Measurements from ENCODE around the gene ZNF683. TPM values are rescaled to one million over a fixed set of nuclear protein-coding genes. Genes with fewer than 3 reads are reported as not detected.

ZNF683 gene
- polyA plus RNA-seq, 1 donor (not counting 4 experiments of a cell fraction or from before 2014, with no cell fraction given) = not detected

GRCh38 chr1:26314501-26314900, 58.0 kb downstream of the ZNF683 start:
- no peaks in the 10 kb centered on the region for H3K4me1 ChIP-seq (ENCODE audit: control insufficient read depth, extremely low read depth, insufficient read depth, low read length)
- H3K36me3 ChIP-seq (ENCODE audit: control insufficient read depth in 2 of 2, extremely low read depth in 1 of 2, insufficient read depth in 2 of 2, low read length in 2 of 2) = no peaks in the 10 kb centered on the region
- DNase-seq (ENCODE audit: low read depth, low spot score) (no peak), FAIRE-seq (no peak)
- TF ChIP-seq CTCF (optimal IDR thresholded peaks at IDR 0.05 in 1 of 3, IDR thresholded peaks at IDR 0.05 in 1 of 3, conservative IDR thresholded peaks at IDR 0.05 in 1 of 3; ENCODE audit: extremely low read depth in 1 of 3, insufficient read depth in 2 of 3, low read length in 3 of 3) = no peak
- TF ChIP-seq EZH2 (IDR thresholded peaks at IDR 0.05; ENCODE audit: low read length) = no peak
- no peak overlapping the region for H3K4me3 ChIP-seq (ENCODE audit: control insufficient read depth in 2 of 3, extremely low read depth in 1 of 3, insufficient read depth in 2 of 3, low read depth in 1 of 3, low read length in 3 of 3)
- H2AFZ ChIP-seq (ENCODE audit: control insufficient read depth, low read length) = no peak overlapping the region
- no peaks in the 10 kb centered on the region for H3K27me3 ChIP-seq (ENCODE audit: control insufficient read depth, extremely low read depth, insufficient read depth, low read length)
- H4K20me1 ChIP-seq (ENCODE audit: control insufficient read depth, extremely low read depth, insufficient read depth, low read length) = no peaks in the 10 kb centered on the region
- dilution Hi-C loops (cut with MboI; ENCODE audit: extremely low pct_ligation_motif_present, low sequenced_read_pairs) = no loop called here
- no peaks in the 10 kb centered on the region for H3K79me2 ChIP-seq (ENCODE audit: control insufficient read depth, insufficient read depth, low read length)
- no peak overlapping the region for H3K27ac ChIP-seq (ENCODE audit: control insufficient read depth, insufficient read depth, low read length)
- H3K4me2 ChIP-seq (ENCODE audit: control insufficient read depth, extremely low read depth, insufficient read depth, low read depth, low read length) = no peak overlapping the region
- H3K9me1 ChIP-seq (ENCODE audit: control insufficient read depth, extremely low read depth, insufficient read depth, low read length) = no peaks in the 10 kb centered on the region
- H3K9ac ChIP-seq (ENCODE audit: control insufficient read depth, extremely low read depth, insufficient read depth, low read length) = no peak overlapping the region
- no peaks in the 10 kb centered on the region for H3K9me3 ChIP-seq (ENCODE audit: control insufficient read depth, low read depth, low read length)

Other genes starting within 250 kb of the ZNF683 start
- gene FAM110D, start 213.7 kb downstream of the ZNF683 start, polyA plus RNA-seq = not detected in 3 replicates
- gene C1orf232, start 203.8 kb downstream of the ZNF683 start, polyA plus RNA-seq = not detected in 3 replicates
- 26.0 to 45.2 TPM (median 28.1 TPM) in 3 replicates for gene ZNF593, start 202.8 kb downstream of the ZNF683 start, polyA plus RNA-seq
- 0.15 TPM in 1 of 3 replicates, not detected in the others for gene ZNF593OS, start 200.9 kb downstream of the ZNF683 start, polyA plus RNA-seq
- 10.6 to 20.2 TPM (median 12.8 TPM) in 3 replicates for gene CNKSR1, start 195.3 kb downstream of the ZNF683 start, polyA plus RNA-seq
- gene CATSPER4, start 182.1 kb downstream of the ZNF683 start, polyA plus RNA-seq = 0.04 to 0.06 TPM in 2 of 3 replicates, not detected in the other
- 14.8 to 17.0 TPM (median 15.4 TPM) in 3 replicates for gene CEP85, start 138.6 kb downstream of the ZNF683 start, polyA plus RNA-seq
- 175 to 234 TPM (median 196 TPM) in 3 replicates for gene SH3BGRL3, start 92.7 kb downstream of the ZNF683 start, polyA plus RNA-seq
- gene UBXN11, start 66.1 kb downstream of the ZNF683 start, polyA plus RNA-seq = 5.2 to 6.8 TPM (median 6.6 TPM) in 3 replicates
- gene CD52, start 54.8 kb downstream of the ZNF683 start, polyA plus RNA-seq = 0.22 to 0.27 TPM in 2 of 3 replicates, not detected in the other
- gene CRYBG2, start 18.6 kb downstream of the ZNF683 start, polyA plus RNA-seq = 6.0 to 15.5 TPM (median 7.9 TPM) in 3 replicates
- gene LIN28A, start 38.1 kb upstream of the ZNF683 start, polyA plus RNA-seq = 0.03 TPM in 1 of 3 replicates, not detected in the others
- gene DHDDS, start 59.6 kb upstream of the ZNF683 start, polyA plus RNA-seq = 39.5 to 56.5 TPM (median 41.2 TPM) in 3 replicates
- gene HMGN2, start 99.7 kb upstream of the ZNF683 start, polyA plus RNA-seq = 38.5 to 222 TPM (median 130 TPM) in 3 replicates
- 65.9 to 82.9 TPM (median 73.8 TPM) in 3 replicates for gene RPS6KA1, start 157.0 kb upstream of the ZNF683 start, polyA plus RNA-seq